Kidney epithelial cell (primary cell): ENCODE measurements around the gene KRTAP19-8. TPM values are rescaled to one million over a fixed set of nuclear protein-coding genes. Genes with fewer than 3 reads are reported as not detected.

Source experiments
- DNase-seq: peaks from one replicate; pipeline ENCODE4 v3.0.0-alpha.2; 2010; ENCODE audit warnings: low read depth
- H3K27me3 ChIP-seq: 2 replicates; pipeline ENCODE4 v1.6.0; 2011; ENCODE audit warnings: low read length; ENCODE audit not compliant: control insufficient read depth, insufficient read depth
- H3K36me3 ChIP-seq: 2 replicates; pipeline ENCODE4 v1.5.1; 2011; ENCODE audit warnings: low read length; ENCODE audit not compliant: control insufficient read depth, insufficient read depth
- H3K4me3 ChIP-seq: 2 replicates; pipeline ENCODE4 v1.5.1; 2011; ENCODE audit warnings: low read depth, mild to moderate bottlenecking, control low read depth, low read length
- CTCF ChIP-seq: IDR thresholded peaks from 2 replicates; pipeline ENCODE4 v1.5.1; 2011; ENCODE audit warnings: mild to moderate bottlenecking, moderate library complexity, low read length, control low read depth, inconsistent platforms; ENCODE audit not compliant: insufficient read depth, poor library complexity, severe bottlenecking
- total RNA-seq: library from RNA; depleted of rRNA; stranded (reverse); fragments of >200 nt; gene quantifications from 2 replicates; pipeline ENCODE4 v1.2.3, GENCODE V29; 2015

Gene KRTAP19-8
- total RNA-seq, 1 donor from 2014 or later: not detected

DNA sequence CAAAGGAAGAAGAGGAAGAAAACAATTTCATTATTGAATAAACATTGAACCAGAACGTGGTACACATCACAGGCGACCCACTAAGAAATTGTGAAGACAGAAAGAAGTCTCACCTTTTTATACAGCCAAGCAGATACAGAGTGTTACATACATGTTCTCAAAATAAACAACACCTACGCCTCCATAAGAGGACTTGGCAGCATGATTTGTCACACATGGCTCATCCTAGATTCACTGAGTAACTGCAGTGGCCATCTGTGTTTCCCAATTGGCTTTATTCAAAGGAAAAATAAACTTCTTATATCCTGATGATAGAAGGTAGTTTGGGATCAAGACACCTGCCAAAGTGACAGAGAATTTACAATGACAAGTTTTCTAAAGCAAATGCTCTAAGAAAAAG is 7.6 kb upstream of the KRTAP19-8 start:
- Histone ChIP-seq H3K4me3 (no peak overlapping the region), H3K36me3 (no peaks in the 10 kb centered on the region), H3K27me3 (no peaks in the 10 kb centered on the region)
- TF ChIP-seq CTCF: no peak
- no peak for DNase-seq

- H3K4me3 ChIP-seq: no peak overlapping the region
- TF ChIP-seq CTCF: no peak
- H3K27me3 ChIP-seq: no peaks in the 10 kb centered on the region
- H3K36me3 ChIP-seq: no peaks in the 10 kb centered on the region
- DNase-seq: no peak
Observed at GRCh38 chr21:31043471-31043870, 5.2 kb upstream of the KRTAP19-8 start.

DNA sequence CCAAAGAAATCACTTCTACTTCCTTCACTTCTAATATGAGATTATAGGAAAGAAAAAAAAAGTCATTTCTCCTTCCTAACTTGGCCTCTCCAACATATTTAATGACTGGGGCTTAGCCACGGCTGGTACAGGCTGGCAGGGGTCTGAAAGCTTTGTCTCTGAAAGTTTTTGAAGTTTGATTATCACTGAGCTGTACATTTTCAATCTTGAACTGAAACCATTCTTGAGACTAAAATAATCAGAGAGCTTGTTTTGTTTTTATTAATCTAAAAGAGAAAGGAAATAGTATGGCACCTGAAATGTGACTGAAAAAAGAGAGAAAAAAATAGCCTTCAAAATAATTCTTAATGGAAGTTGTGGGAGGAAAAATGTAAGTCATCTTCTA is 3.8 kb upstream of the KRTAP19-8 start:
- no peaks in the 10 kb centered on the region for H3K27me3 ChIP-seq
- TF ChIP-seq CTCF: no peak
- H3K4me3 ChIP-seq: no peak overlapping the region
- H3K36me3 ChIP-seq: no peaks in the 10 kb centered on the region
- DNase-seq: no peak

DNA sequence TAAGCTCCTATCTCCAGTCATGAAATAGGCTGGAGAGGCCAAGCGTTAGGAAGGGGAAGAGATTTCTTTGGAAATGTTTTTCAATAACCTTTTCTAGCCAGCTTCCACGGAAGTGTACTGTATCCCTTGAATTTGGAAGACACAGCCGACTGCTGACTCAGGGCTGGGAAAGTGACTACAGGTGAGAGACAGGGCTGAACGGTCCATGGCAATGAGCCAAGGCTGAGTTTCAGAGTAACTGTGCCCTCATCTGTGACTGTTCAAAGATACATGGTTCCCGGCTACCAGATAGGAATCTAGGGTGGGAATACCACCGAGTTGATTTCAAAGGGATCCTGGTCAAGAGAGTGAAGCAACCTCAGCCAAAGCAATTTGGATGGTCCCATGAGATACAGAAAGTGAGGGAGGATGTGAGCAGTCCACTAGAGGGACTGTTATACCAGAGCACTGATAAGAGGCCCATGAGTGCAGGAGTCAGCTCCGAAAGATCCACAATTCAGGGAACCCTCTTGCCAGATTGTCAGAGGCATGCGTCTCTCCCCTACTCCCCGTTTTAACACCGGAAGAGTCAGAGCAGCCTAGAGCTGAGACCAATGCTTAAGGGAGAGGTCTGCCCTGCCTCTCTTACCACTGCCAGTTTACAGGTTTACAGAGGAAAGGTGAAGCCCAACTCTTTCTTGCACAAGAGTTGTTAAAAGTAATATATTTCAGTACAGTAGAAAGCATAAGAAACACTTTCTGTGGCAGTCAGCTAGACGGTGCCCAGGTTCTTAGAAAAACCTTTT is 3.2 kb upstream of the KRTAP19-8 start:
- Histone ChIP-seq H3K4me3 (no peak overlapping the region), H3K36me3 (no peaks in the 10 kb centered on the region), H3K27me3 (no peaks in the 10 kb centered on the region)
- TF ChIP-seq CTCF: no peak
- DNase-seq: no peak

DNA sequence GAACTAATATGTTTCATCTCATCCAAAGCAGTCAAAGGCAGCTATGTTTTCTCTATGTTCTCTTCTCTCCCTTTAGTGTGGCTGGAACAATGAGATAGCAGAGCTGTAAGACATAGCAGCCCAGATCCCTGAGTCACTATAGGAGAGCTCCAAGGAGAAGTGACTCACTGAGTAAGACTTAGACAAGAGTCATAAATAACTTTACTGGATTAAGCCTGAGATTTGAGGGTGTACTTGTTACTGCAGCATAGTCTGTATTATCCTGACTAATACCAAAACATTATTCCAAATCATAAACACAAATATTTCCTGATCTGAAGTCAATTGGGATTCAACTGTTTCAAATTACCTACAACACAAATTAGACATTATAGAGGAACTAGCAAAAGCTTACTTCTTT is 3.9 kb downstream of the KRTAP19-8 start:
- Histone ChIP-seq H3K27me3 (no peaks in the 10 kb centered on the region), H3K4me3 (no peak overlapping the region), H3K36me3 (no peaks in the 10 kb centered on the region)
- no peak for DNase-seq
- no peak for TF ChIP-seq CTCF
